Stimulated activated memory B cell treated with anti-CD40 and anti-IgM and Interleukin-4, amounts not matched to agents 10 μg/mL and 1 μg/mL and 100 μg/mL, for 72 hours (primary cell): ENCODE results near the gene GDPD5.
A peak's percentile ranks its signal among the peaks of the same experiment; 100 is the strongest.

Source experiments
- ATAC-seq: fragments of 150-1000 bp; cut with Tn5 transposase; 2 replicates; pipeline ENCODE4 v1.10.0; 2021
- H3K27ac Mint-ChIP-seq: one replicate; pipeline ENCODE4 v1.8.0; 2022; ENCODE audit warnings: mild to moderate bottlenecking, mixed read lengths
- H3K27me3 Mint-ChIP-seq: one replicate; pipeline ENCODE4 v1.8.0; 2022; ENCODE audit warnings: mixed read lengths
- H3K36me3 Mint-ChIP-seq: one replicate; pipeline ENCODE4 v1.8.0; 2022; ENCODE audit warnings: mixed read lengths
- H3K4me1 Mint-ChIP-seq: one replicate; pipeline ENCODE4 v1.8.0; 2022; ENCODE audit warnings: mixed read lengths
- H3K4me3 Mint-ChIP-seq: one replicate; pipeline ENCODE4 v1.8.0; 2022; ENCODE audit warnings: mild to moderate bottlenecking, moderate library complexity, mixed read lengths
- H3K9me3 Mint-ChIP-seq: one replicate; pipeline ENCODE4 v1.8.0; 2022; ENCODE audit warnings: mixed read lengths

GDPD5 gene

GRCh38 chr11:75516886-75517285 lies 8.9 kb downstream of the GDPD5 start:
- ATAC-seq = no peak
- Mint-ChIP-seq H3K27me3 (no peaks in the 10 kb centered on the region), H3K27ac (peak overlapping the region; percentile 82), H3K4me3 (peak overlapping the region; percentile 29), H3K36me3 (no peaks in the 10 kb centered on the region), H3K9me3 (no peaks in the 10 kb centered on the region), H3K4me1 (peaks cover 83% of the 10 kb centered on the region)

- Mint-ChIP-seq H3K36me3 (no peaks in the 10 kb centered on the region), H3K4me1 (peaks cover 91% of the 10 kb centered on the region), H3K27me3 (no peaks in the 10 kb centered on the region), H3K27ac (peak overlapping the region; percentile 82), H3K4me3 (no peak overlapping the region), H3K9me3 (no peaks in the 10 kb centered on the region)
- no peak for ATAC-seq
These were observed 9.6 kb downstream of the GDPD5 start for GRCh38 chr11:75516140-75516539.

- Mint-ChIP-seq H3K4me1 (peaks cover 96% of the 10 kb centered on the region), H3K27me3 (no peaks in the 10 kb centered on the region), H3K4me3 (no peak overlapping the region), H3K9me3 (no peaks in the 10 kb centered on the region), H3K36me3 (no peaks in the 10 kb centered on the region), H3K27ac (peak overlapping the region; percentile 17)
- no peak for ATAC-seq
These were observed 11.1 kb downstream of the GDPD5 start for GRCh38 chr11:75514596-75514995.

GRCh38 chr11:75513250-75513649 lies 12.5 kb downstream of the GDPD5 start:
- Mint-ChIP-seq H3K4me3 (no peak overlapping the region), H3K27ac (peak overlapping the region; percentile 17), H3K9me3 (no peaks in the 10 kb centered on the region), H3K27me3 (no peaks in the 10 kb centered on the region), H3K36me3 (no peaks in the 10 kb centered on the region), H3K4me1 (peaks cover 96% of the 10 kb centered on the region)
- no peak for ATAC-seq

- no peaks in the 10 kb centered on the region for H3K9me3 Mint-ChIP-seq
- H3K4me1 Mint-ChIP-seq = peaks cover 89% of the 10 kb centered on the region
- H3K36me3 Mint-ChIP-seq = no peaks in the 10 kb centered on the region
- no peak for ATAC-seq
- H3K4me3 Mint-ChIP-seq = no peak overlapping the region
- peak overlapping the region; percentile 83 for H3K27ac Mint-ChIP-seq
- no peaks in the 10 kb centered on the region for H3K27me3 Mint-ChIP-seq
These were observed 15.1 kb downstream of the GDPD5 start for GRCh38 chr11:75510723-75511019.

- Mint-ChIP-seq H3K27me3 (no peaks in the 10 kb centered on the region), H3K4me1 (peaks cover 84% of the 10 kb centered on the region), H3K4me3 (no peak overlapping the region), H3K9me3 (no peaks in the 10 kb centered on the region), H3K36me3 (no peaks in the 10 kb centered on the region), H3K27ac (peak overlapping the region; percentile 83)
- no peak for ATAC-seq
These were observed 15.6 kb downstream of the GDPD5 start for GRCh38 chr11:75510004-75510722.

- H3K27ac Mint-ChIP-seq = peak overlapping the region; percentile 83
- no peak overlapping the region for H3K4me3 Mint-ChIP-seq
- peaks cover 77% of the 10 kb centered on the region for H3K4me1 Mint-ChIP-seq
These were observed 16.6 kb downstream of the GDPD5 start for GRCh38 chr11:75509020-75509720.

GRCh38 chr11:75508051-75508561 lies 17.6 kb downstream of the GDPD5 start:
- Mint-ChIP-seq H3K27me3 (no peaks in the 10 kb centered on the region), H3K27ac (peak overlapping the region; percentile 83), H3K36me3 (no peaks in the 10 kb centered on the region), H3K4me1 (peaks cover 77% of the 10 kb centered on the region), H3K4me3 (peak overlapping the region; percentile 33), H3K9me3 (no peaks in the 10 kb centered on the region)
- peak; percentile 92 for ATAC-seq

More at GRCh38 chr11:75509020-75509720, 16.6 kb downstream of the GDPD5 start:
- Mint-ChIP-seq H3K9me3 (no peaks in the 10 kb centered on the region), H3K36me3 (no peaks in the 10 kb centered on the region), H3K27me3 (no peaks in the 10 kb centered on the region)
- ATAC-seq = no peak

GRCh38 chr11:75507571-75507970 lies 18.2 kb downstream of the GDPD5 start:
- Mint-ChIP-seq H3K4me3 (no peak overlapping the region), H3K9me3 (no peaks in the 10 kb centered on the region), H3K27ac (peak overlapping the region; percentile 83), H3K36me3 (no peaks in the 10 kb centered on the region), H3K4me1 (peaks cover 81% of the 10 kb centered on the region), H3K27me3 (no peaks in the 10 kb centered on the region)
- no peak for ATAC-seq

- peaks cover 81% of the 10 kb centered on the region for H3K4me1 Mint-ChIP-seq
- H3K27ac Mint-ChIP-seq = peak overlapping the region; percentile 83
- no peaks in the 10 kb centered on the region for H3K27me3 Mint-ChIP-seq
- no peaks in the 10 kb centered on the region for H3K36me3 Mint-ChIP-seq
- no peak overlapping the region for H3K4me3 Mint-ChIP-seq
- H3K9me3 Mint-ChIP-seq = no peaks in the 10 kb centered on the region
- ATAC-seq = no peak
These were observed 18.9 kb downstream of the GDPD5 start for GRCh38 chr11:75506827-75507226.

GRCh38 chr11:75505916-75506692 lies 19.6 kb downstream of the GDPD5 start:
- Mint-ChIP-seq H3K27me3 (no peaks in the 10 kb centered on the region), H3K27ac (peak overlapping the region; percentile 83), H3K9me3 (no peaks in the 10 kb centered on the region), H3K4me3 (no peak overlapping the region), H3K4me1 (peaks cover 79% of the 10 kb centered on the region), H3K36me3 (no peaks in the 10 kb centered on the region)
- ATAC-seq = no peak

- H3K4me3 Mint-ChIP-seq = no peak overlapping the region
- no peaks in the 10 kb centered on the region for H3K9me3 Mint-ChIP-seq
- no peaks in the 10 kb centered on the region for H3K36me3 Mint-ChIP-seq
- no peaks in the 10 kb centered on the region for H3K27me3 Mint-ChIP-seq
- H3K27ac Mint-ChIP-seq = peak overlapping the region; percentile 83
- ATAC-seq = no peak
- peaks cover 76% of the 10 kb centered on the region for H3K4me1 Mint-ChIP-seq
These were observed 21.2 kb downstream of the GDPD5 start for GRCh38 chr11:75504501-75504900.

GRCh38 chr11:75503531-75504099 lies 22.1 kb downstream of the GDPD5 start:
- peak; percentile 77 for ATAC-seq
- Mint-ChIP-seq H3K27me3 (no peaks in the 10 kb centered on the region), H3K36me3 (no peaks in the 10 kb centered on the region), H3K27ac (peak overlapping the region; percentile 83), H3K4me3 (no peak overlapping the region), H3K9me3 (no peaks in the 10 kb centered on the region), H3K4me1 (peaks cover 67% of the 10 kb centered on the region)

GRCh38 chr11:75502138-75502537 lies 23.6 kb downstream of the GDPD5 start:
- H3K9me3 Mint-ChIP-seq = no peaks in the 10 kb centered on the region
- H3K4me3 Mint-ChIP-seq = no peak overlapping the region
- H3K4me1 Mint-ChIP-seq = peaks cover 58% of the 10 kb centered on the region
- ATAC-seq = no peak
- no peaks in the 10 kb centered on the region for H3K27me3 Mint-ChIP-seq
- H3K27ac Mint-ChIP-seq = no peak overlapping the region
- H3K36me3 Mint-ChIP-seq = no peaks in the 10 kb centered on the region

- Mint-ChIP-seq H3K4me1 (peaks cover 56% of the 10 kb centered on the region), H3K27ac (peak overlapping the region; percentile 29), H3K36me3 (no peaks in the 10 kb centered on the region), H3K4me3 (no peak overlapping the region), H3K27me3 (no peaks in the 10 kb centered on the region), H3K9me3 (no peaks in the 10 kb centered on the region)
- ATAC-seq = no peak
These were observed 25.0 kb downstream of the GDPD5 start for GRCh38 chr11:75500742-75501141.
